Lower lobe of right lung (tissue), 2 donors: ENCODE measurements around the gene CACNA2D1. TPM values are rescaled to one million over a fixed set of nuclear protein-coding genes. Genes with fewer than 3 reads are reported as not detected.

ENCODE experiments used
- ATAC-seq, 2 donors: fragments of 200-7000 bp; cut with Tn5 transposase; one replicate each; pipeline ENCODE4 v1.9.1; 2020 to 2022; ENCODE audit warnings: mild to moderate bottlenecking in 2 of 2, moderate library complexity in 2 of 2
- DNase-seq: peaks from one replicate; pipeline ENCODE4 v3.0.0-alpha.2; 2020
- H3K27ac ChIP-seq: fragments of 200-600 bp; one replicate; pipeline ENCODE4 v1.8.0; 2022
- H3K27me3 ChIP-seq: fragments of 200-600 bp; one replicate; pipeline ENCODE4 v1.8.0; 2022; ENCODE audit warnings: low read depth
- H3K36me3 ChIP-seq: fragments of 200-600 bp; one replicate; pipeline ENCODE4 v1.8.0; 2022; ENCODE audit warnings: mild to moderate bottlenecking
- H3K4me1 ChIP-seq: fragments of 200-600 bp; one replicate; pipeline ENCODE4 v1.8.0; 2022
- H3K4me3 ChIP-seq: fragments of 200-600 bp; one replicate; pipeline ENCODE4 v1.8.0; 2022; ENCODE audit warnings: mild to moderate bottlenecking
- H3K9me3 ChIP-seq: fragments of 200-600 bp; one replicate; pipeline ENCODE4 v1.8.0; 2022
- intact Hi-C: fragments of 100-400 bp; cut with DNase I; formaldehyde crosslinking; loops from one replicate; pipeline ENCODE4 v1.11.0; 2022
- total RNA-seq: library from RNA; stranded (reverse); fragmentation: NEBNext Ultra II Directional; extraction: Animal tissue kit (Norgen Biotek cat#: 25700); gene quantifications from one replicate; pipeline ENCODE4 v1.2.1, GENCODE V29; 2021
- TF ChIP-seq, protein P1 (sequence below): fragments of 200-600 bp; IDR thresholded peaks from one replicate; pipeline ENCODE4 v1.8.0; 2022; ENCODE audit warnings: antibody characterized with exemption, mild to moderate bottlenecking
- donor health status: DM: no; HTN: yes; CAD: no; lungs with severe emphysema.

The CACNA2D1 gene
- total RNA-seq, 1 donor from 2014 or later = 12.5 TPM

DNA sequence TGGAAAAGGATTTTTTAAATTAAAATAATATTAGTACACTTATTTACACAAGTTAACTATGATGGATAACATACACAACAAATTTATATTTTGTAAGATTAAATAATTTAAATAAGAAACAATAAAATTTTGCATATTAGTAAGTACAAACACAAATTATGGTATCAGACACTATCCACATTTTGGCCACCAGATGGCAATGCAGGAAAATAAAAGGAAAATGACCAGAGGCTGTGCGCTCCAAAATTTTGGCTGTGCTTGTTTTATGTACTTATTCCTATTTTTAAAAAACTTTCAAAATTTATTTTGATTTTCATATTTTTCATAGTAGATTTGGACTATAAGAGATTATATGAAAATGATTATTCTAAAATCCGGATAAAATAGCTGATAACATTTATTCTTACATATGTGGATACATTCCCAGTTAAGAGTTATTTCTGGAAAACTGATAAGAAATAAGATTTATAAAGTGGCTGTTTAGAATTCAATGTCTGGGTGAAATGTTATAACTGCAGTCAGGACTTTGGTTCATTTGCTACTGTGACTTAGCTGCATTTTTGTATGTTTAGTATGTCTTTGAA lies 399.0 kb downstream of the CACNA2D1 start:
- TF ChIP-seq, protein P1, sequence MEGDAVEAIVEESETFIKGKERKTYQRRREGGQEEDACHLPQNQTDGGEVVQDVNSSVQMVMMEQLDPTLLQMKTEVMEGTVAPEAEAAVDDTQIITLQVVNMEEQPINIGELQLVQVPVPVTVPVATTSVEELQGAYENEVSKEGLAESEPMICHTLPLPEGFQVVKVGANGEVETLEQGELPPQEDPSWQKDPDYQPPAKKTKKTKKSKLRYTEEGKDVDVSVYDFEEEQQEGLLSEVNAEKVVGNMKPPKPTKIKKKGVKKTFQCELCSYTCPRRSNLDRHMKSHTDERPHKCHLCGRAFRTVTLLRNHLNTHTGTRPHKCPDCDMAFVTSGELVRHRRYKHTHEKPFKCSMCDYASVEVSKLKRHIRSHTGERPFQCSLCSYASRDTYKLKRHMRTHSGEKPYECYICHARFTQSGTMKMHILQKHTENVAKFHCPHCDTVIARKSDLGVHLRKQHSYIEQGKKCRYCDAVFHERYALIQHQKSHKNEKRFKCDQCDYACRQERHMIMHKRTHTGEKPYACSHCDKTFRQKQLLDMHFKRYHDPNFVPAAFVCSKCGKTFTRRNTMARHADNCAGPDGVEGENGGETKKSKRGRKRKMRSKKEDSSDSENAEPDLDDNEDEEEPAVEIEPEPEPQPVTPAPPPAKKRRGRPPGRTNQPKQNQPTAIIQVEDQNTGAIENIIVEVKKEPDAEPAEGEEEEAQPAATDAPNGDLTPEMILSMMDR = peak; percentile 71
- H3K4me1 ChIP-seq = no peaks in the 10 kb centered on the region
- intact Hi-C loops = no loop called here
- DNase-seq (no peak), ATAC-seq (no peak)
- H3K4me3 ChIP-seq = no peak overlapping the region
- H3K27me3 ChIP-seq = no peaks in the 10 kb centered on the region
- no peak overlapping the region for H3K27ac ChIP-seq
- H3K36me3 ChIP-seq = no peaks in the 10 kb centered on the region
- no peaks in the 10 kb centered on the region for H3K9me3 ChIP-seq

DNA sequence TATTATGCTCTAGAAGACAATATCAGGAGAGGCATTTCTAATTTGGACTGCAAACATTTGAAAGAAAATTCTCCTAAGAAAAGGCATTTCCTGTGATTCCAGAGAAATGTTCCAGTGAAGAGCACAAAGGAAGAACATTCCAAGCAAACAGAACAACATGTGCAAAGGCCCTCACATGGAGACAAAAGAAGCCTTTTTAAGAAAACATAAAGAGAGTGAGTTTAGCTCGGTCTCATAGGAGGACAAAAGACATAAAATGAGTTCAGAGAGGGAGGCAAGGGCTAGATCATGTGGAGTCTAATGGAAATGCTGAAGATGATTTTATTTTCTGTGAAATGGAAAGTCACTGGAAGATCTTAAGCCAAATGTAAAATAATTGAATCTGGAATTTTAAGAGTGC lies 404.0 kb downstream of the CACNA2D1 start:
- intact Hi-C loops = no loop called here

DNA sequence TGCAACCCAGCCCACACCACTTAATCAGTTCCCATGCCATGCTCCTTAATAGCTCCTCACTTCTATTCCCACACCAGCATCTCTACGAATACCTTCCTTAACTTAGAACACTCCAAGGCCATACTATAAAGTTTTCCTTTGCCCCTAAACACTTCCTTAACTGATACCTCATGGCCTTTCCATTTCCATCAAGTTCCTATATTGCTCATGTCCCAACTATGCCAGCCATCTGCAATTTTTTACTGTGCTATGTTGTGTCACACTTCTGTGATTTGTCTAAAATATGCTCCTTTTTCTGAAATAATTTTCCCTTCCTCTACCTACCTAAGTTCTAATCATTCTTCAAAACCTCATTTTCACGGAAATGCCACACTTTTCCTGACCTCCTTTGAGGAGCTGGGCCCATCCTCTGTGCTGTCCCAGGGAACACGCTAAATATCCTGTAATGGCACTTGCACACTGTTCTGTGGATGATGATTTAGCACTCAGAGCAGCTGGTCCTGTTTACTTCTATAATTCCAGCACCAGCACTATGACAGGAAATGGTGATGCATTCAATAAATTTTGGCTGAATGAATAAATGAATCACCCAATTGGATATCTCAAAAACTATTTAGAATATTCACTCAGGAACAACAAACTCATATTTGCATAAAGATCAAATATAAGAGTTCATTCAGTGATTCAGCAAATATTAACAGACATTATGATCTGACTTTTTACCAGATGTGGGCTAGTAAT lies 407.3 kb downstream of the CACNA2D1 start:
- Histone ChIP-seq H3K27ac (no peak overlapping the region), H3K27me3 (no peaks in the 10 kb centered on the region), H3K9me3 (no peaks in the 10 kb centered on the region), H3K36me3 (no peaks in the 10 kb centered on the region), H3K4me3 (no peak overlapping the region), H3K4me1 (no peaks in the 10 kb centered on the region)
- TF ChIP-seq, protein P1 = no peak
- DNase-seq = no peak
- intact Hi-C loops = no loop called here
- ATAC-seq = no peak

More for the DNA sequence above, 404.0 kb downstream of the CACNA2D1 start:
- ATAC-seq (no peak), DNase-seq (no peak)
- H3K9me3 ChIP-seq = no peaks in the 10 kb centered on the region
- no peaks in the 10 kb centered on the region for H3K36me3 ChIP-seq
- TF ChIP-seq, protein P1 = no peak
- H3K4me3 ChIP-seq = no peak overlapping the region
- no peaks in the 10 kb centered on the region for H3K27me3 ChIP-seq
- no peaks in the 10 kb centered on the region for H3K4me1 ChIP-seq
- H3K27ac ChIP-seq = no peak overlapping the region

DNA sequence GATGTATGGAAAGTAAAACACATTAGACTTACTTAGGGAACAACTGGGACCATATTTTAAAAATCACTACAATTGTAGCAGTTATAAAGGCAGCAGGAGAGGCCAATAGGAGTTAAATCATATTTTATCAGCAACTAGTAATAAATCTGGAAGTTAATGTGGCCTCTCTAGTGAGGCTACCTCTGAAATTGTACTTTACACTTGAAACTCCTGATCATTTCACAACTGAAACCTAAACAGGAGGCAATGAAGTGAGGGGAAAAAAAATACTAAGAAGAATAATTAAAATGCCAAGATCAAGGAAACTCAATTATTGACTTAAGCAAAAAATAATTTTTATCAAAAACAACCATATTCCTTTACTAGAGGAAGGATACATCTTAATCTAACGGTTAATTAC lies 408.1 kb downstream of the CACNA2D1 start:
- no peaks in the 10 kb centered on the region for H3K36me3 ChIP-seq
- intact Hi-C loops = no loop called here
- H3K27me3 ChIP-seq = no peaks in the 10 kb centered on the region
- H3K9me3 ChIP-seq = no peaks in the 10 kb centered on the region
- TF ChIP-seq, protein P1 = no peak
- no peak overlapping the region for H3K4me3 ChIP-seq
- ATAC-seq (no peak), DNase-seq (no peak)
- H3K4me1 ChIP-seq = no peaks in the 10 kb centered on the region
- no peak overlapping the region for H3K27ac ChIP-seq

DNA sequence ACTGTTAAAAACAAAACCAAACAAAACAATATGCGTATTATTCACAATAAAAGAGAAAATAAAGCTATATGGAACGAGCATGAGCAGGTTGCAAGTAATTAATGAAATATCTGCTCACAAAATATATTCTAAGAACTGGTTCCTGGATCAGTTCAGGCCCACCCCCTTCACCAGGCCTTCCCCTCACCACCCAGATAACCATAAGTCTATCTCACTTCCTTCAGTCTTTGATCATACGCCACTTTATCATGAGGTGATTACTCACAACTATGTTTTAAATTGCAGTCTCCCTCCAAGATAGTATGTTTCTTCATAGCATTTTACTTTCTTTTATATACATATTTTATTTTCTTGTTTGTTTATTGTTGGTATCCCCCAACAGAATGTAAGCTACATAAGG lies 410.7 kb downstream of the CACNA2D1 start:
- DNase-seq = no peak
- no peaks in the 10 kb centered on the region for H3K27me3 ChIP-seq

More for the DNA sequence above, 410.7 kb downstream of the CACNA2D1 start:
- no peaks in the 10 kb centered on the region for H3K9me3 ChIP-seq
- ATAC-seq = no peak
- intact Hi-C loops = no loop called here
- no peak overlapping the region for H3K4me3 ChIP-seq
- TF ChIP-seq, protein P1 = no peak
- no peaks in the 10 kb centered on the region for H3K36me3 ChIP-seq
- no peak overlapping the region for H3K27ac ChIP-seq
- no peaks in the 10 kb centered on the region for H3K4me1 ChIP-seq
